Pancreas (tissue), 10 donors: Measurements from ENCODE around the gene CELSR2. TPM values are rescaled to one million over a fixed set of nuclear protein-coding genes. Genes with fewer than 3 reads are reported as not detected.

Source experiments
- ATAC-seq, 4 donors: fragments of 200-7000 bp; cut with Tn5 transposase; one replicate each; pipeline versions ENCODE4 v1.8.0 to v1.9.1; 2020; ENCODE audit warnings: mild to moderate bottlenecking in 4 of 4, moderate library complexity in 4 of 4
- DNase-seq, 6 donors: peaks; one replicate each; pipeline ENCODE4 v3.0.0-alpha.2; 2020
- FAIRE-seq: peaks from 2 replicates; lab custom pipeline; 2012; peaks lifted over from hg19 to GRCh38; lab: Jason Lieb, UNC
- H3K27ac ChIP-seq, 4 donors: fragments of 200-600 bp; sonication (generic); 1 replicate in 3 of 4; 2 replicates in 1 of 4; pipeline versions ENCODE4 v1.5.0 to v1.8.0; 2020
- H3K27me3 ChIP-seq, 4 donors: fragments of 200-600 bp; one replicate each; pipeline ENCODE4 v1.8.0; 2021
- H3K36me3 ChIP-seq, 3 donors: fragments of 200-600 bp; sonication (generic) in 1 of 3; one replicate each; pipeline versions ENCODE4 v1.5.0 to v1.8.0; 2020 to 2021
- H3K4me1 ChIP-seq, 3 donors: fragments of 200-600 bp; one replicate each; pipeline ENCODE4 v1.8.0; 2021
- H3K4me3 ChIP-seq, 4 donors: fragments of 200-600 bp; sonication (generic) in 2 of 4; one replicate each; pipeline versions ENCODE4 v1.5.0 to v1.8.0; 2020 to 2021
- H3K9me3 ChIP-seq, 4 donors: fragments of 200-600 bp; one replicate each; pipeline ENCODE4 v1.8.0; 2021
- CTCF ChIP-seq, 4 donors: fragments of 200-600 bp; sonication (generic) in 3 of 4; IDR thresholded peaks; one replicate each; pipeline versions ENCODE4 v1.5.0 to v1.8.0; 2021; ENCODE audit warnings: antibody characterized with exemption in 4 of 4
- WGBS, 2 donors: extraction: QIAGEN DNeasy Blood & Tissue Kit; methylation state at CpG; one replicate each; pipeline ENCODE4 v1.1.7; 2013; 5-methylcytosine and 5-hydroxymethylcytosine counted together
- intact Hi-C, 3 donors: fragments of 100-400 bp; cut with DNase I; formaldehyde crosslinking; loops; one replicate each; pipeline versions ENCODE4 v1.11.1 to v1.14.2; 2022
- polyA plus RNA-seq, 2 donors: library from polyadenylated mRNA; stranded (reverse); fragments of 200-250 nt; gene quantifications; one replicate each; pipeline ENCODE4 v1.2.3, GENCODE V29; 2013
- total RNA-seq, 6 donors: library from RNA; stranded (reverse); fragmentation: NEBNext Ultra II Directional in 4 of 6; extraction: Animal tissue kit (Norgen Biotek cat#: 25700) in 4 of 6; gene quantifications; one replicate each; pipeline versions ENCODE4 v1.2.1 to v1.2.4, GENCODE V29; 2021 to 2023
- donor health status: healthy with polysubstance abuse.
- donor health status: DM: no; HTN: no; CAD: no; lungs with moderate emphysema.
- donor health status: DM: no; HTN: no; CAD: no.
- donor health status: control.
- donor health status: control.
- donor health status: Bipolar disorder and iron deficiency.
- donor health status: DM: yes; HTN: yes; CAD: no.
- donor health status: DM: no; HTN: no; CAD: no.
- donor health status: DM: no; HTN: no; CAD: no.
- donor health status: DM: yes; HTN: yes; CAD: no.

CELSR2 gene
- total and polyA plus RNA-seq, 8 donors: 4.0 to 8.5 (median 5.1) TPM

GRCh38 chr1:109268431-109269211 lies 19.3 kb downstream of the CELSR2 start:
- Histone ChIP-seq H3K4me1 (no peaks in the 10 kb centered on the region), H3K9me3 (no peaks in the 10 kb centered on the region), H3K36me3 (no peaks in the 10 kb centered on the region), H3K27me3 (no peaks in the 10 kb centered on the region), H3K27ac (no peak overlapping the region), H3K4me3 (no peak overlapping the region)
- ATAC-seq (no peak), FAIRE-seq (no peak), DNase-seq (peak in 2 of 6 donors; percentile 8 to 69)
- no peak for TF ChIP-seq CTCF (IDR thresholded peaks at IDR 0.05)
- 91 to 93% methylated on average over 29 of the region's 29 CpGs for WGBS, 2 donors
- intact Hi-C loops: no loop called here

GRCh38 chr1:109269212-109269980 lies 20.1 kb downstream of the CELSR2 start:
- Histone ChIP-seq H3K27ac (no peak overlapping the region), H3K9me3 (no peaks in the 10 kb centered on the region), H3K4me3 (no peak overlapping the region), H3K4me1 (peaks cover 0 to 2% (median 0%) of the 10 kb centered on the region in 3 donors), H3K27me3 (no peaks in the 10 kb centered on the region), H3K36me3 (no peaks in the 10 kb centered on the region)
- no peak for FAIRE-seq
- no peak for TF ChIP-seq CTCF (IDR thresholded peaks at IDR 0.05)
- ATAC-seq: no peak
- intact Hi-C loops: no loop called here
- peak in 2 of 6 donors; percentile 9 to 74 for DNase-seq
- WGBS, 2 donors: 89 to 91% methylated on average over 33 of the region's 33 CpGs

GRCh38 chr1:109269981-109270622 lies 20.8 kb downstream of the CELSR2 start:
- Histone ChIP-seq H3K27ac (no peak overlapping the region), H3K27me3 (no peaks in the 10 kb centered on the region), H3K36me3 (no peaks in the 10 kb centered on the region), H3K9me3 (no peaks in the 10 kb centered on the region), H3K4me1 (peaks cover 0 to 6% (median 0%) of the 10 kb centered on the region in 3 donors), H3K4me3 (no peak overlapping the region)
- ATAC-seq: no peak
- no peak for FAIRE-seq
- 89 to 92% methylated on average over 17 of the region's 17 CpGs for WGBS, 2 donors
- intact Hi-C loops: loop anchor here in 2 of 3 donors (5.0 to 10.0 kb wide), 3 partner anchors 125 to 255 kb away; partner anchors contain the start of gene SORT1 (in 1 of the 2)
- DNase-seq: peak in 1 of 6 donors; percentile 7
- no peak for TF ChIP-seq CTCF (IDR thresholded peaks at IDR 0.05)

GRCh38 chr1:109270623-109271317 lies 21.4 kb downstream of the CELSR2 start:
- TF ChIP-seq CTCF (IDR thresholded peaks at IDR 0.05): no peak
- no peaks in the 10 kb centered on the region for H3K9me3 ChIP-seq
- H3K36me3 ChIP-seq: no peaks in the 10 kb centered on the region
- H3K27me3 ChIP-seq: no peaks in the 10 kb centered on the region
- FAIRE-seq (no peak), DNase-seq (peak in 1 of 6 donors; percentile 74), ATAC-seq (no peak)
- intact Hi-C loops: loop anchor here in 2 of 3 donors (5.0 to 10.0 kb wide), 3 partner anchors 124 to 254 kb away; partner anchors contain the start of gene SORT1 (in 1 of the 2)
- 89% methylated on average over 18 to 20 of the region's 20 CpGs for WGBS, 2 donors
- H3K27ac ChIP-seq: no peak overlapping the region
- no peak overlapping the region for H3K4me3 ChIP-seq
- peaks cover 0 to 9% (median 0%) of the 10 kb centered on the region in 3 donors for H3K4me1 ChIP-seq
